NCI-H2196 (cell line): ENCODE results near the gene PIH1D1.

Experiments used
- DNase-seq: peaks from one replicate; lab custom pipeline; 2025; ENCODE audit not compliant: unreplicated experiment; lab: John Stamatoyannopoulos, UW

Gene PIH1D1

DNA sequence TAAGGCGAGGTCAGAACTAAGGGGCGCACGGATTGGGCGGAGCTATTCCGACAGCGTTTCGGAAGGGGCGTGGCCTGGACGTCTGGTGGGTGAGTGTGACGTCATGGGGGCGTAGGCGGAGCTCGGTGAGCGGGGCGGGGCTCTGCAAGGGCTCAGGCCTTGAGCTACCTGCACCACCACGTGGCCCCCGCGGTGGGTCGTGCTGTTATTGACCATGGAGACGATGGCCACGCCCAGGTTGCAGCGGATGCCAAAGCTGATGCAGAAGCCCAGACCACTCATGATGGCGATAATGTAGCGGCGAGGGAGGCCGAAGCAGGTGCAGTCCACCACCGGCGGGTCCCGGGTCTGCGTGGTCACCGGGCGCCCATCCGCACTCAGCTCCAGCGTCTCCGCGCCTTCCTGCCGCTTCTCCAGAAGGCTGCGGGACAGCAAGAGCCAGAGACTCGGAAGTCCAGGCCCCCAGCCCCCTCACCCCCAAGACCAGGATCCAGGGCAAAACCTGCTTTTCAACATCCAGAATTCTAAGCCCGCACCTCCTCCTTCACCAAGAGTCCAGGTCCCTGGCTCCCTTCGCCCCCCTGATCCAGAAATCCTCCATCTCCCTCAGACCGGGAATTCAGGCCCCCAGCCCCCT is 15.1 kb downstream of the PIH1D1 start:
- DNase-seq: no peak

DNA sequence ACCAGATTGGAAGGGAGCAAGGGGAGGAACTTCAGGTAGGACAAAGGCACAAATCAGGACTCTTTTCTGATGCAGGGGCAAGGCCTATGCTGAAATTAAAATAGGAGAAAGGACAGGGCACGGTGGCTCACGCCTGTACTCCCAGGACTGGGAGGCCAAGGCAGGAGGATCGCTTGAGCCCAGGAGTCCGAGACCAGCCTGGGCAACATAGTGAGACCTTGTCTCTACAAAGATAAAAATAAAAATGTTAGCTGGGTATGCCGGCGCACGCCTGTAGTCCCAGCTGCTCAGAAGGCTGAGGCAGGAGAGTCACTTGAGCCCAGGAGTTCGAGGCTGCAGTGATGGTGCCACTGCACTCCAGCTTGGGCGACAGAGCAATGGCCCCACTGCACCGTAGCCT is 15.9 kb downstream of the PIH1D1 start:
- no peak for DNase-seq

DNA sequence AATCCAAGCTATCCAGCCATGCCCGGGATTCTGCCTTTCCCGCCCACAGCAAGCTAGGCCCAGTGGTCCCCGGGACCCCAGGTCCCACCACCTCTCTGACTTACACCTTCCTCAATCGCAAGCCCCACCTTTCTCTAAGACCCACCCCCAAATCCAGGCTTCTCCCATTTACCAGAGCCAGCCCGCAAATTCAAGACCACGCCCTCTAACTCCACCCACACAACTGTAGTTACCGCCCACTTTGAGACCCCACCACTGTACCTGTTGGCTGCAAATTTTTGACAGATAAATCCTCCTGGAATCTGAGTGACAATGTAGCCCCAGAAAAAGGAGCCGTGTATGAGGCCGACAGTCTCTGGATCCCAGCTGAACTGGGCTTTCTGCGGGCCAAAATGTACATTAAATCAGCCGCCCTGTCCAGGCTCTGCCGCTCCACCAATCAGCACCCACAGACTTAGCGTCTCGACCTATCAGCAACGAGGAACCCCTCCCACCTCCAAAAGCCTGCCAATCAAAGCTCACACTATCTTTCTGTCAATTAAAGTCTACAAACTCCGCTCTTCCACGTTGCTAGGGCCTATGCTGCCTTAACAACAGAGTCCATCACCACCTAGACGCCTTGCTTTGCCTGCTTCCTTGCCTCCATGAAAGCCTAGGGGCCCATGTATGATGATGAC is 16.6 kb downstream of the PIH1D1 start:
- DNase-seq: no peak

DNA sequence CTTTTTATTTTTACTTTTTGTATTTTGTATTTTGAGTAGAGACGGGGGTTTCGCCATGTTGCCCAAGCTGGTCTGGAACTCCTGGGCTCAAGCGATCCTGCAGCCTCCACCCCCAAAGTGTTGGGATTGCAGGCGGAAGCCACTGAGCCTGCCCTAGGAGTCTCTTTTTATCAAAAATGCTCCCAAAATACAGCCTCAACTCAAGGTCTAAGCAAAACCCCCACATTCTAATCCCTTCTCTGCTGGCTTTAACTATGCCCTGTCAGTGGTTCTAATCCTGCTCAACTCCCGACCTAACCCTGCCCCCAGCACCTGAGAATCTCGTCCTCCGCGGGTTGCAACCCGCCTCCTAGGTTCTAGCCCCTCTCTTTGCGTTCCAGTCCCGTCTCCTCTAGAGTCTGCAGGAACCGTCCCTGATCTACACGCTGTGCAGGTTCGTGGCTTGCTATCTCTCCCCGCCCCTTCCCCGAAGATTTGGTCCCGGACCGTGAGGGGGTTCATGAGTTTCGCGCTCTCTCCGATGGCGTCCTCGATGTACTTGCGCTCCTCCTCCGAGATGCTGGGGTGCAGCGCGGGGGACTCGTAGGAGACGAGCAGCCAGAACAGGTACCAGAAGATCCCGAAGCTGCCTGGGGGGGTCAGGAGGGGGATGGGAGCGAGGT is 18.2 kb downstream of the PIH1D1 start:
- DNase-seq: no peak

DNA sequence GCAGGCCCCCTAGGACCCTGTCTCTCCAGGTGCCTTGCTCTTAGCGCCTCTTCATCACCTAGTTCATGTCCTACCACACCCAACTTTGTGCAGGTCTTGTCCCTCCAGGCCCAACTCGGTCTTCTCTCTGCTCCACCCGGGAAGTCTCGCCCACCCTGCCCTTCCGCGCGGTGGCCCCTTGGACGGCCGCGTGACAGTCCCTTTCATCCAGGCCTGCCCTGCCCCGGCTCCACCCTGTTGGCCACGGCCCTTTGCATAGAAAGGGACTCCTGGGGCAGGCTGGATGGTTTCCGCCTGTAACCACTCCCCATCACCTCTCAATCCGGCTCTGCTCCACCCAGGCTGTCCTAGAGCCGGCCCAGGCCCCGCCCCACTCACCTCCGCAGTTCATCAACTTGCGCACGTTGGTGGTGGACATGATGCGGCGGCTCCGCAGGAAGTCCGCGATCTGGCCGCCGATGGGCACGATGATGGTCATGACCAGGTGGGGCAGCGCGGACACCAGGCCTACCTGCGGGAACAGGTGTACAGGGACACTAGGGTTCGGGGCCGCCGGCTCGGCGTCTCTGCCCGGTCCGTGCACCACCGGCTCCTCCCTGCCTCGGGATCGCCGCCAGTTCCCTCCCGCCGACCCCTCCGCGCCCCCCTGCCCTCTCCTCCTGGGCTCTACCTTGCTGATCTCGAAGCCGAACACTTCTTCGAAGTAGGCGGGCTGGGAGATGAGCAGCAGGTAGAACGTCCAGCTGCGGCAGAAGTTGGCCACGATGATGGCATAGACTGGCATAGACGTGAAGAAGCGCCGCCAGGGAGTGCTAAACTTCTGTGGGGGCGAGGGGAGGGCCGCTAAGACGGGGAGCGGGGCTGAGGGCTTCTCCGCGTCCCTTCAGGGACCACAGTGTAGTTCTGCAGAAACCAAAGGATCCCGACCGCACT is 19.2 kb downstream of the PIH1D1 start:
- DNase-seq: no peak

DNA sequence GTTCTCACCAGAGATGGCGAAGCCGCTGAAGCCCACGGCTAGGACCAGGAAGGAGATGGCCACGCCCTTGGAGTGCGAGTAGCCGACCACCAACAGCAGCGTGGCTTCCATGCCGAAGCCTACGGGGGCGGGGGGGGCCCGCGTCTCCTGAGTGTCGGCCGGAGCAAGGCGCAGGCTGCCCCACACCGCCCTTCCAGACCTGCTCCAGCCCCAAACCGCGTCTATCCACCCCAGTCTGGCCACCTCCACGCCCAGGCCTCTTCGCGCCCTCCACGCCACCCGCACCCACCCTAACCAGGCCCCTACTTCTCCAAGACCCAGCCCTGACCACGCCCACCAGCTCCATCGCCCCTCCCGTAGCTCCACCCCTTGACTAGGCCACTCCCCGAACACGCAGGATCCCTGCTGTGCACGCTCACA is 20.3 kb downstream of the PIH1D1 start:
- no peak for DNase-seq

DNA sequence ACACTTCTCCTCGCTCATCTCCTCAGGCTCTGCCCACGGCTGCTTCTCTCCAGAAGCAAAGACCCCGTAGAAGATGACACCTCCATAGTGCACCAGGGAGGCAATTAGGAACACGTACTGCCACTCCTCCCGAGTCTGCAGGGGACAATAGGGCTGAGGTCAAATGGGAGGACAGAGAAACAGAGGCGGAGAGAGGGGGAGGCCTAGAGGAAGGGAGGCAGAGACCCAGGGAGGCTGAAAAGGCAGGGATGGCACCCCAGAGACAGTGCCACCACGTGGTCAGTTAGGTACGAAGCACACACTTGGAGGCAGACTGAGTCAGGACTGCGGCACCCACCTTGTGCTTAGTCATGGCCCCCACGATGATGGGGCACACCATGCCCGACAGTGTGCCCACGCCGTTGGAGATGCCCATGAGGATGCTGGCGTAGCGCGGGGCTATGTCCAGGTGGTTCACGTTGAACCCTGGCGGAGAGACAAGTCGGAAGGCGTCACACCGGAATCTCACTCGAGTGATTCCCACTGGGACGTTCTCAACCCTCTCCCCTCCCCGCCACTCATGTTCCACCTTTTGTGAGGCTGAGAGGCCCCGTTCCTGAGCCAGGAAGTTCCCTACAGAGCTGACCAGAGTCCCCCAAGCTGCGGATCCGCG is 20.8 kb downstream of the PIH1D1 start:
- DNase-seq: no peak

DNA sequence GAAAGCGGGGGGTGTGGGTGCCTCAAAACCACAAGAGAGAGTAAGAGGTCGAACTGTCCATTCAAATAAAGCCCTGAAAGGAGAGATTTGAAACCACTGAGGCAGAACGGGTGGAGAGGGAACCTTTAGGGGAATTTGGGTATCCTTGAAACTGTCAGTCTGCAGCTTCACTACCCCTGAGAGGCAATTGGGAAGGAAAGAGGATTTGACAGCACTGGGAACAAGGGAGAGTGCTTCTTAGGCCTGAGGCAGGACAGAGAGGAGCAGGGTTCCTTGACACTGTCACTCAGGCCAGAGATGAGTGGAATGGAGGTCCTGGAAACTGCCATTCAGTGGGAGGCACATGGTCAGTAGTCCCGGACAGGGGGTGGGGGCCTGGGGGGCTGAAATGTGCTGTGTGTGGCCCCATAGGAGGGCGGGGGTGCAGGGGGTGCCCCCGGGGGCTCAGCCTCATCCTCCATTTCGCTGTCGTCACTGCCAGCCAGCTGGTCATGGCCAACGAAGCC is 21.4 kb downstream of the PIH1D1 start:
- DNase-seq: no peak

DNA sequence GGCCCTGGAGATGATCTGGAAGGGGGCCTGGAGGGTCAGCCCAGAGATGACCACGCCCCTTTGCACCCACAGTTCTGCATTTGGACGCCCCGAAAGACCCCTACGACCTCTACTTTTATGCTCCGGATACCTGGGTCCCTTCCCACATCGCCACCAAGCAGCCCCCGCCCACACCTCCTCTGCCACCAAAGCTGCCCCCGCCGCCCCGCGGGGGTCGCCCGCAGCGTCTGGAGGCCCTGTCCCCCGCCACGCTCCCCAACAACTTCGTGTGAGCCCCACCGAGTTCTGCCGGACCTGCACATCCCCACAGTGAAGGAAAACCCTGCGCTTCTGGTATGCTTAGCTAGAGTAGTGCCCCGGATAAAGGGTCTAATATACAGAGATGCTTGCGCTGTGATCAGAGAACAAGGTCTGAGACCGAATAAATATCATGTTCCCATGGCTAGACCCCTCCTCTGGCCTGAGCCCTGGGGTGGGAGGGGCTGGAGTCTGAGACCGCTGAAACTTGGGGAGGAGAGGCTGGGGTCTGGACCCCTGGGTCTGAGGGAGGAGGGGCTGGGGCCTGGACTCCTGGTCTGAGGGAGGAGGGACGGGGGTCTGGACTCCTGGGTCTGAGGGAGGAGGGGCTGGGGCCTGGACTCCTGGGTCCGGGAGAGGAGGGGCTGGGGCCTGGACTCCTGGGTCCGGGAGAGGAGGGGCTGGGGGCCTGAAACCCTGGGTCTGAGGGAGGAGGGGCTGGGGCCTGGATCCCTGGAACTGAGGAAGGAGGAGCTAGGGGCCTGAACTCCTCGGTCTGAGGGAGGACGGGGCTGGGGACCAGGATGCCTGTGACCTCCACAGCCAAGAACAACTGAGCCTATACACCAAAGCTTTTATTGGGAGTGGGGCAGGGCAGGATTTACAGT is 22.8 kb downstream of the PIH1D1 start:
- DNase-seq: no peak

DNA sequence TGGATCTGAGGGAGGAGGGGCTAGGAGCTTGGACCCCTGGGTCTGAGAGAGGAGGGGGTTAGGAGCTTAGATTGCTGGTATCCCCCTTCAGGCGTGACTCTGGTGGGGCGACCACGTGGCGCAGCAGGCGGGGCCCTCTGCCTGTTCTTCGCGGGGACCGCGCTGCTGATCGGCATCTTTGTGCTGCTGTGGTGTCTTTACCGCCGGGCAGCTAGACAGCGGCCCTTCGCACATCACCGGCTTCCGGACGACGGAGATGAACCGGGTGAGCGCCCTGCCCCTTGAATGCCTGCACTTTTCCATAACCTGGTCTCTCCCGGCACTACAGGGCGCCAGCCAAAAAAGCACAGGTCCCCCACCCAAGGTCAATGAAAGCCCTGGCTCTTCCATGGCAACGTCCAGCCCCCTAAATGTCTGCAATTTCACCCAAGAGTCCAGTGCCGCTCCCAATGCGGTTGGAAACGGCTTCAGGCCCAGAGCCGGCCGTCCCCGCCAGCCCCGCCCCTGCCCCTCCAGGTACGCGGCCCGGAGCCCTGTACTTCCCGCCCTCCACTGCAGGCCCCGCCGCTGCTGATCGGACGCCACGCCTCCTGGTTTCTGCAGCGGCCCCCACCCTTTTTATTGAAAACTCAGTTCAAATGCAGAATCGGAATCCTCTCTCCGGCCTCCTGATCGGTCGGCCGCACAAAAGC is 23.6 kb downstream of the PIH1D1 start:
- DNase-seq: peak; percentile 27

DNA sequence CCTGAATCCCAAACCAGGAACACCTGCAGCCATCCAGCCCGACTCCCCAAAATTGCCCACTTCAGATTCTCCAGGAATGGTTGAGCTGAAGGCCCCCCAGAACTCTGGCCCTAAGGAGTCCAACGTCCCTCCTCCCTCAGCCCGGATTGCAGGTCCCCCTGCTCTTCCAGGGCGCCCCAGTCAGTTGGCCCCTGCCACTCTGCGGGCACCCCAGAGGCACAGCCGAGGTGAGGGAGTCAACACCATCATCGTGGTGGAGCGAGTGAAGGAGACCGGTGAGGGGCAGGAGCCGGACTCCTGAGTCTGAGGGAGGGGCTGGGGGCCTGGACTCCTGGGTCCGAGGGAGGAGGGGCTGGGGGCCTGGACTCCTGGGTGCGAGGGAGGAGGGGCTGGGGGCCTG is 24.3 kb downstream of the PIH1D1 start:
- no peak for DNase-seq

DNA sequence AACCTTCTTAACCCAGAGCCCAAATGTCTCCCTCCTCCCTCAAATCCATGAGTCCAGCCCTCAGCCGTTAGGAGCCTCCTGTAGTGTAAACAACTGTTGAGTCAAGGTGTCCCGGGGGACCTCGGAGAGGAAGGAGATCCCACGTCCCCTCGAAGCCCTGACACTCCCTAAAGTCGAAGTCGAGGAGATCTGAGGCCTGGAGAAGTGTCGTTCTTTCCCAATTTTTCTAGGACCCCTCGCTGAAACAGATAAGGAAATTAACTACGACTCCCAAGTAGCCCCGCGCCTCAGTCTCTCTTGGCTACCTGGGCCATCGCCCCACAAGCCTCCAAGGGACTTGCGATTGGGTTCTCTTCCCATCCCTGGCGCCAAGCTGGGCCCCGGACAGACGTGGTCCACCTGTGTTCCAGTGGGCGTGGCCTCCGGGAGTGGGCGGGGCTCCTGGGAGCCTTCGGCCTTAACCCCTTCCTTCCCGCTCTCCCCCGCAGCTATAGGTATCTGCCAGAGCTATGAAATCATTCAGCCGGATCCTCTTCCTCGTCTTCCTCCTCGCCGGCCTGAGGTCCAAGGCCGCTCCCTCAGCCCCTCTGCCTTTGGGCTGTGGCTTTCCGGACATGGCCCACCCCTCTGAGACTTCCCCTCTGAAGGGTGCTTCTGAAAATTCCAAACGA is 25.6 kb downstream of the PIH1D1 start:
- DNase-seq: peak; percentile 66

DNA sequence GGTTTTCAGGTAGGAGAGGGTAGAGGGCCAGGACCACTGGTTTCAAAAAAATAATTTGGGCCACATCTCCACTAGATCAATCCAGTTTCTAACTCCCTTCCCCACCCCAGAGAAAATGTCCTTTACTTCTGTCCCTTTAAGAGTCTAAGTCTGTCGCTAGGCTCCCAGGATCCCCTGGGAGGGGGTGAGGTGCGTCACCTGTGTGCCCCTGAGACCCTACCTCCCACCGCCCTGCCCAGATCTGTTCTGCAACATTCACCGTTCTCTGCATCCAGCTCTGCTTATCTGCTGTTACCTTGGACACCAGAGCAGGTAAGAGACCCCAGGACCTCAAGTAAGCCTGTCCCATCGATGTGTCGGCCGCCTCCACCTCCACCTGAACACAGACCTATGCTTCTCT is 26.4 kb downstream of the PIH1D1 start, which contains the start of gene GFY:
Gene GFY (plus strand): TSS at position 211 of the 400 bp plus-strand sequence. CDS start 1,043 bp downstream, outside the sequence.
- DNase-seq: no peak

DNA sequence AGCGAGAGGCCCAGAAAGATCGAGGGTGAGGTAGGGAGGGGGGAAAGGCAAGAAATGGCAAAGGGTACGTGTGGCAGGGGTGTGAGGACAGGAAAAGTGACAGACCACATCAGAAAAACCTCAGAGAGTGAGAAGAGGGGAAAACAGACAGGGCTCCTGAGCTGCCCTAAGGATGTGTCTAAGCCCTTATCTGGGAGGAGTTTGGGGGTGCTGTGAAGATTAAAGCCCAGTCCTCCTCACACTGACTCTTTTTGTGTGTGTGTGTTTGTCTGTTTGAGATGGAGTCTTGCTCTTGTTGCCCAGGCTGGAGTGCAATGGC is 27.7 kb downstream of the PIH1D1 start:
- DNase-seq: no peak

DNA sequence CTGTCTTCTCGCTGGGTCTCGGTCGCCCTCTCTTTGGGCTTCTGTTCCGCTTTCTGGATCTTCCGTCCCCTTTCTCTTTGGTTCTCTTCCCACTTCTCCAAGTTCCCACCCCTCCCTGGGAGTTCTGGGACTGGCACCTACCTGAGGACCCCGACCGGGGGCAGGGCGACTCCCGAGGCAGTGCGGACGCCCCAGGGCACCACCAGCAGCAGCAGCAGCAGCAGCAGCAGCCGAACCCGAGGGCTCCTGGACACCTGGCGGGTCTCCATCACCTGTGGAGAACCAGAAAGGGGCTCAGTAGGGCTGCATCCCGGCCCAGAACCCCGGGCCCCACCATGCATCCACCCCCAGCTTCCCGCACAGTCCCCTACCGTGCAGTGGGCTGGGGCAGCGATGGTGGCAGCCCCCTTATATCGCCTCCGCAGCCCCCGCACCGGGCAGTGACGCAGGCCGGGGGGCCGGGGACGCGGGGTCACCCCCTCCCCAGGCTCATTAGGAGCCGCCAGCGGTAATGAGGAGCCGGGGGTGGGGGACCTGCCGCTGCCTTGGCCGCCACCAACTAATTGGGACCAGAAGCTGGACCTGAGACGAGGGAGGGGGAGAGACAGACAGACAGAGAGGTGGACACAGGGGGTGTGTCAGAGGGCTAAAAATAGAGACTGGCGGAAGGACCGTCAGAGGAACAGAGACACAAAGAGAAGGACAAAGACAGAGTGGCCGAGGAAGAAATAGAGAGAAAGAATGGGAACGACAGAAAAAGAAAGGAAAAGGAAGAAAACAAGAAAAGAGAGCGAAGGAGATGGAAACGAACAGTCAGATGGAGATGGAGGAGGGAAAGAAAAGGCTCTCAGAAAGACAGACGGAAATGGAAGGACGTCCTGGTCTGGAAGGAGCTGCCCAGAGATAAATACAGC is 28.3 kb downstream of the PIH1D1 start, which contains the start of gene PTH2:
Gene PTH2 (minus strand): TSS at position 371 of the 914 bp plus-strand sequence. CDS start 102 bp downstream, at position 269.
- DNase-seq: no peak

DNA sequence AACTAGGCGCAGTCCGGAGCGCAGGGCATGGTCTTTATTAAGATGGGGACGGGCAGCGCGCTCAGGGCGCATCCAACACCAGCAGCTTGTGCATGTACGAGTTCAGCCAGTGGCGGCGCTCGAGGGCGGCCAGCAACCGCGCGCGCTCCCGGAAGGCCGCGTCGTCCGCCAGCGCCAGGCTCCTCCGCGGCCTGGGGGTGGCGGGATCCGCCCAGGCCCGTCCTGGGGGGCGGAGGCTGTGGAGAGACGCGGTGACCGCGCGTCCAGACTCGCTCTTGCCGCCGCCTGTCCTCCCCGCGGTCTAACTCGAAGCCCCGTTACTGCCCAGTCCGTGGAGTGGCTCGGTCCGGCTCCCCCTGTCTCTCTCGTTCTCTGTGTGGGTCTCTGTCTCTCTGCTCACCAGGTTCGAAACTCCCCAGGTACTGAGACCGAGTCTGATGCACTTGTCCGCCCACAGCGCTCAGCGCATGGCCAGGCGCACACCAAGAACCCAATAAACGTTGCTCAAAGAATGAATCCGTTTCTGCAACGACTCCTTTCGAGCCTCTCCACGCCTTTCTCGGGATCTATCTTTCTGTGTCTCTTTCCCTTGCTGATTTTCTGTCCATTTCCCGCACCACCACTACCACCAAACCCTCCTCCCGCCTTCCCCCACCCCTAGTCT is 29.1 kb downstream of the PIH1D1 start:
- peak; percentile 70 for DNase-seq

DNA sequence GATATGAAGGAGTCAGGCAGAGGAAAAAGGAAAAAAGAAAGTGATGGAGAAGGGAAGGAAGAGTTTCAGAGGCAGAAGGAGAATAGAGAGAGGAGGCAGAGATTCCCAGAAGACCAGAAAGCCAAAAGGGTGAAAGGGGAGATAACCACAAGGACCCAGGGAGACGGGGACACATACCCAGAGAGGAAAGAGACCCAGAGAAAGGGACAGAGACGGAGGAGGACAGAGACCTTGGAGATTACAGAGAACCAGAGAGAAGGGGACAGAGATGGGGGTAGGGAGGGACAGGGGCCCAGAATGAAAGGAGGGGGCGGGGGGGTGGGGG is 29.8 kb downstream of the PIH1D1 start:
- no peak for DNase-seq
